ENCODE results near the gene GET4.

The GET4 gene

DNA sequence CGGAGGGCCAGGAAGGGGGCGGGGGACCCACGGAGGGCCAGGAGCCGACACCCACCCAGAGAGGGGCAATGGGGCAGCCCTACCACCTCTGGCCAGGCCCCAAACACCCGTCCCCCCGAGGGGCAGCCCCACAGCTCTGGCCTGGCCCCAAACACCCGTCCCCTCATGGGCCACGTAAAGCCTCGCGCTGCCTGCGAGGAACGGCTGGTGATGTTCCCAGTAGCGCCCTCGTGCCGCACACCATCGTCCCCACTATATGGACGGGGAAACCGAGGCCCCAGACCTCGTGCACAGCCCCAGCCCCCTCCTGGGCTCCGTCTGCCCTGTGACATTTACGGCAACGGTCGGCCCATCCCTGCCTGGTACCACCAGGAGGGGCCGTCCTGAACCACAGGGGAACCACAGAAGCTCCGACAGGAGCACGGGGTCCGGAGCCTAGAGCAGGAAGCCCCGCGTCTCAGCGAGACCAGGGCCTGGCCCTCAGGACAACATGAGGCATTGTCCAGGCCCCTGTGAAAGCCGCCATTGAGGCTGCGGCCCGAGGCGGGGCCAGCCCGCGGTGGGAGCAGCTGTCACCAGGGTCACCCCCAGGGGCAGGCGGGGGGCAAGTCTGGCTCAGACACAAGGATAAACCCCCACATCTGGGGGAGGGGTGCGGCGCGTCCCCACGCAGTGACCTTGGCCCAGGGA lies 35.6 kb downstream of the GET4 start:
- no peak overlapping the region for H3K27ac ChIP-seq
- TF ChIP-seq, protein P1, sequence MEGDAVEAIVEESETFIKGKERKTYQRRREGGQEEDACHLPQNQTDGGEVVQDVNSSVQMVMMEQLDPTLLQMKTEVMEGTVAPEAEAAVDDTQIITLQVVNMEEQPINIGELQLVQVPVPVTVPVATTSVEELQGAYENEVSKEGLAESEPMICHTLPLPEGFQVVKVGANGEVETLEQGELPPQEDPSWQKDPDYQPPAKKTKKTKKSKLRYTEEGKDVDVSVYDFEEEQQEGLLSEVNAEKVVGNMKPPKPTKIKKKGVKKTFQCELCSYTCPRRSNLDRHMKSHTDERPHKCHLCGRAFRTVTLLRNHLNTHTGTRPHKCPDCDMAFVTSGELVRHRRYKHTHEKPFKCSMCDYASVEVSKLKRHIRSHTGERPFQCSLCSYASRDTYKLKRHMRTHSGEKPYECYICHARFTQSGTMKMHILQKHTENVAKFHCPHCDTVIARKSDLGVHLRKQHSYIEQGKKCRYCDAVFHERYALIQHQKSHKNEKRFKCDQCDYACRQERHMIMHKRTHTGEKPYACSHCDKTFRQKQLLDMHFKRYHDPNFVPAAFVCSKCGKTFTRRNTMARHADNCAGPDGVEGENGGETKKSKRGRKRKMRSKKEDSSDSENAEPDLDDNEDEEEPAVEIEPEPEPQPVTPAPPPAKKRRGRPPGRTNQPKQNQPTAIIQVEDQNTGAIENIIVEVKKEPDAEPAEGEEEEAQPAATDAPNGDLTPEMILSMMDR (conservative IDR thresholded peaks at IDR 0.05) = no peak

DNA sequence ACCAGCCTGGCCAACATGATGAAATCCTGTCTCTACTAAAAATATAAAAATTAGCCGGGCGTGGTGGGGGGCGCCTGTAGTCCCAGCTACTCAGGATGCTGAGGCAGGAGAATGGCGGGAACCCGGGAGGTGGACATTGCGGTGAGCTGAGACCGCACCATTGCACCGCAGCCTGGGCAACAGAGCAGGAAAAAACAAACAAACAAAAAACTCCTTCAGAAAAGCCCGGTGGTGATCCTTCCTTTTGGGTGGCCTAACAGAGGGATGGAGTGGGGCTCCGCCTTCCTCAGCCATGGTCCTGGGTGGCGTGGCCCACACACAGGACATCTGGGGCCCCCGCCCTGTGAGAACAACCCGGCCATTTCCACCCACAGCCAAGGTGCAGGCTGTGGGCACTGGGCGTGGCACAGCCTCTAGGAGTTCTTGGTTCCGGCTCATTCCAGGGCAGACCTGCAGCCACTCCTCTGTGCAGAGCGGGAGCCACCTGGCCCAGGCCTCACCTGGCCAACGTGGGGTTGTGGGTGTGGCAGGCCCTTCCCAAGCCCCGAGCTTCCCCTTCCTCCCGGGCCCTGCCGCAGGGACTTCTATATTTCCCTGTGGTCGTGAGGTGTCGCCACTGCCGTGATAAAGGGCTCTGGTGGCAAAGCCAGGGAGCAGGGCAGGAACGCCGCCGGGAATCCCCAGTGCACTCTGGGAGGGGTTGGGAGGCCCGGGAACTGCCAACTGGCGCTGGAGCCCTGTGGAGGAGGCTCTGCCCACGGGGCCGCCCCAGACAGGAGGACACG lies 37.6 kb downstream of the GET4 start:
- TF ChIP-seq, protein P1 (conservative IDR thresholded peaks at IDR 0.05) = no peak
- H3K27ac ChIP-seq = no peak overlapping the region

DNA sequence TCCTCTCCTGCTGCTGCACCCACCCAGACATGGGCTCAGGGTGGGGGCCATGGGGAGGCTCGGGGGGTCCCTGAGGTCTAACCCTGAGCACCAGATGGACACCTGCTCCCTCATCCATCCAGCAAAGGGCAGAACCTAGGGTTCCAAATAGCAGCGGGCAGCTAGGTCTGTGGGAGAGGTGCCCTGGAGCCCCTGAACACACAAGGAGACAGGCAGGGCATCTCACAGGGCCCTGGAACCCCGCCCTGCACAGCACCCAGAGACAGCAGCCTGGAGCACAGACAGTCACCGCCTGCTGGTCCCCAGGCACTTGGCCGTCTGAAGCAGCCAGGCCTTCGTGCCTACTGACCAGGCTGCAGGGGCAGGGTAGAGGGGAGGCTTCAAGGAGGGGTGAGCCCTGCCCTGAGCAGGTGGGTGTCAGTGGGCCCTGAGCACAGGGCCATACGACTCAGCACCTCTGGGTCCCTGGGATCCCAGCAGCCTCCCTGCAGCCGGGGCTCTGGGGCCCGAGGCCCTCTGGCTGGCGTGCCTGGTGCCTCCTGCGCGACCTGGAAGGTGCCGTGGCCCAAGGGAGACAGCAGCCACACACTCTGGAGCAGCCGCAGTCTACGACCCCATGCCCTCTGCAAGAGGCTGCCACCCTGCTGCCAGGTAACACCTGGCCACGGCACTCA lies 38.3 kb downstream of the GET4 start:
- TF ChIP-seq, protein P1 (conservative IDR thresholded peaks at IDR 0.05) = no peak
- H3K27ac ChIP-seq = no peak overlapping the region

DNA sequence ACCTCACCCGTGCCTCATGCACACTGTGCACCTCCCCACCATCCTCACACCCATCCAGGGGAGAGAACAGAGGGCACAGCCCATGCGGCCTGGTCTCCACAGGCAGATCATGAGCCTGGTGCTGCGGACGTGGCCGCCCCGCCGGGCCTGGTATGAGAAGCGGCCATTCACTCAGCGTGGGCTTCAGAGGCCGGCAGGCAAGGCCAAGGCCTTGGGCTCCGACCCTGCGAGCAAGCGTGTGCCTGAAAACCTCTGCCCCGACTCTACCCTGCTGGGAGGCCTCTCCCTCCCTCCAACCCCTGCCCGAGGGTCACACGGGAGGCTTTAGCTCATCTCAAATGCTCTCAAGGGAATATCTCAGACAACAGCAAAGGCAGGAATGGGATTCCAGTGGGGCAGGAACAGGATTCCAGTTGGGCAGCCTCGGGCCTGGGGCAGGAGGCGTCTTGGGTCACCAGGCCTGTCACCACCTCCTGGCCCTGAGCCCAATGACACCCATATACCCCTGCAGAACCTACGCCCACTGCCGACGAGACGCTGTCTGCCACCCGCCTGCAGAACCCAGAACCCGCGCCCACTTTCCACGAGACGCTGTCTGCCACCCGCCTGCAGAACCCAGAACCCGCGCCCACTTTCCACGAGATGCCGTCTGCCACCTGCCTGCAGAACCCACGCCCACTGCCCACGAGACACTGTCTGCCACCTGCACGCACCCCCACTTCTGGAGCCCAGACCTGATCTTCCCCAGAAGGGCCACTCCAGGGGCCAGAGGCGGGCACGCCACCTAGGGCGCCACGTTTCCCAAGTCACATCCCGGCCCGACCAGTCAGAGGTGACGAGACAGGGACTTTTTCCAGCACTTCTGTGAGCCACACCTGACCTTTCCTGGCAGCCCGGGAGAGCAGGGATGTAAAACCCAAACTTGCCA lies 39.2 kb downstream of the GET4 start:
- H3K27ac ChIP-seq = no peak overlapping the region
- TF ChIP-seq, protein P1 (conservative IDR thresholded peaks at IDR 0.05) = no peak

DNA sequence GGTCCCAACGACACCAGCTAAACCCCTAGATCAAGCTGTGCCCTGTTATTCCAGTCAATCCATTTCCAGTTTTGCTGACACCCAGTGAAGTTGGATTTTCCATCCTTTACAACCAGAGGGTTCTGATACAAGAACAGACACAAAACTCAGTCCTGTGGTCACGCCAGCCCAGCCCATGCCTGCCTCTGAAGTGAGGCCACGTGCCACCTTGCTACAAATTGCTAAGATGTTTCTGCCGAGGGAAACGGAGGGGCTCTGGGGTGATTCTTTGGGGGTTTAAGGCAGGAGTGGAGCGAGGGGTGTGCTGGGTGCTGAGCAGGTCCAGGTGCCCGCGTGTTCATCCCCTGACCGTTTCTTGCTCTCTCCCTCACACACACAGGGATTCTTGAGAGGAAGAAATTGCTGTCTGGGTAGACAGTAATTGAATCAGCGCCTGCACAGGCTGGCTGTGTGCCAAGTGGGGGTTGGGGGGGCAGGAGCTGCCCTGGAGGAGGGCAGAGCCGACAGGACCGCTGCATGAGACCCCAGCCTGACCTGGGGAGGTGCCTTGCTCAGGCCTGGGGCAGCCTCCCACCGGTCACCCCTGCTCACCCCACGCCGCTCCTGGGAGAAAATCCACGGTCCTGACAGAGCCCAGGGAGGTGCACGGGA lies 40.1 kb downstream of the GET4 start:
- TF ChIP-seq, protein P1 (conservative IDR thresholded peaks at IDR 0.05) = no peak
- H3K27ac ChIP-seq = no peak overlapping the region

DNA sequence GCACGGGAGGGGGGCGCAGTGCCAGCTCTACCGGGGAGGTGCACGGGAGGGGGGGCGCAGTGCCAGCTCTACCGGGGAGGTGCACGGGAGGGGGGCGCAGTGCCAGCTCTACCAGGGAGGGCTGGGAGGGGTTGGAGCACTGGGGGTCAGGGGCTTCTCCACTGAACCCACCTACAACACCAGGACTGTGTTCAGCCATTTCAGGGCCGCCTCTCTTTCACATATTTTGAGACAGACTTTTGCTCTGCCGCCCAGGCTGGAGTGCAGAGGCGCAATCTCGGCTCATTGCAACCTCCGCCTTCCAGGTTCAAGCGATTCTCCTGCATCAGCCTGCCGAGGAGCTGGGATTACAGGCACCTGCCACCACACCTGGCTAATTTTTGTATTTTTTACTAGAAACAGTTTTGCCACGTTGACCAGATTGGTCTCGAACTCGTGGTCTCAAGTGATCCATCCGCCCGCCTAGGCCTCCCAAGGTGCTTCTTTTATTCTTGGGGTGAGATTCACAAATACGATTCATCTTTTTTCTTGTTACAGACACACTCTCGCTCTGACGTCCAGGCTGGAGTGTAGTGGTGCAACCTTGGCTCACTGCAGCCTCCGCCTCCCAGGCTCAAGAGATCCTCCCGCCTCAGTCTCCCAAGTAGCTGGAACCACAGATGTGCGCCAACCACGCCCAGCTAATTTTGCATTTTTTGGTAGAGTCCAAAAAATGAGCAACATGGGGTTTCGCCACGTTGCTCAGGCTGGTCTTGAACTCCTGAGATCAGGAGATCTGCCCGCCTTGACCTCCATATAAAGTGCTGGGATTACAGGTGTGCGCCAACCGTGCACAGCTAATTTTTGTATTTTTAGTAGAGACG lies 41.1 kb downstream of the GET4 start:
- TF ChIP-seq, protein P1 (conservative IDR thresholded peaks at IDR 0.05) = no peak
- no peak overlapping the region for H3K27ac ChIP-seq

All from VCaP (cell line).